Measurements from ENCODE around the gene ATP6V1D. TPM values are rescaled to one million over a fixed set of nuclear protein-coding genes. Genes with fewer than 3 reads are reported as not detected.
"Not testable (repeated sequence)": the region's sequence is repeated elsewhere in the genome, so short reads cannot be mapped to it uniquely, and the experiment has no call there.

The ATP6V1D gene
- 42.6 TPM for polyA plus RNA-seq (2012; ENCODE audit: missing spikeins)

GRCh38 chr14:67359775-67360469 lies at the start of gene ATP6V1D, which contains the start of gene EIF2S1:
Gene ATP6V1D, minus strand, starts transcription at chr14:67359804. Its CDS starts 106 bp downstream, at chr14:67359698.
Gene EIF2S1, plus strand, starts transcription at chr14:67360328. Its CDS starts 4,440 bp downstream, at chr14:67364768.
- DNase-seq (ENCODE audit: insufficient read length) (peak; percentile 81), FAIRE-seq (peak; percentile 99)
- peak; percentile 85 for TF ChIP-seq TAF1 (IDR thresholded peaks at IDR 0.05; ENCODE audit: borderline replicate concordance, low read depth, low read length)
- TF ChIP-seq POLR2A (IDR thresholded peaks at IDR 0.05; ENCODE audit: low read depth, low read length), result peak; percentile 93
- TF ChIP-seq POLR2AphosphoS5 (IDR thresholded peaks at IDR 0.05; ENCODE audit: low read depth, low read length), result peak; percentile 96

- not testable (repeated sequence) for DNase-seq (ENCODE audit: insufficient read length); FAIRE-seq
Measured at GRCh38 chr14:67408122-67408801, 48.7 kb upstream of the ATP6V1D start.

GRCh38 chr14:67405771-67406170 lies 46.2 kb upstream of the ATP6V1D start:
- FAIRE-seq, result no peak
- no peak for DNase-seq (ENCODE audit: insufficient read length)
- TF ChIP-seq POLR2AphosphoS5 (IDR thresholded peaks at IDR 0.05; ENCODE audit: low read depth, low read length), result no peak
- TF ChIP-seq TAF1 (IDR thresholded peaks at IDR 0.05; ENCODE audit: borderline replicate concordance, low read depth, low read length), result no peak
- TF ChIP-seq POLR2A (IDR thresholded peaks at IDR 0.05; ENCODE audit: low read depth, low read length), result no peak

GRCh38 chr14:67400434-67400833 lies 40.8 kb upstream of the ATP6V1D start:
- no peak for DNase-seq (ENCODE audit: insufficient read length)
- no peak for TF ChIP-seq TAF1 (IDR thresholded peaks at IDR 0.05; ENCODE audit: borderline replicate concordance, low read depth, low read length)
- TF ChIP-seq POLR2AphosphoS5 (IDR thresholded peaks at IDR 0.05; ENCODE audit: low read depth, low read length), result no peak
- TF ChIP-seq POLR2A (IDR thresholded peaks at IDR 0.05; ENCODE audit: low read depth, low read length), result no peak
- no peak for FAIRE-seq

GRCh38 chr14:67397536-67397935 lies 37.9 kb upstream of the ATP6V1D start:
- no peak for TF ChIP-seq POLR2A (IDR thresholded peaks at IDR 0.05; ENCODE audit: low read depth, low read length)
- TF ChIP-seq POLR2AphosphoS5 (IDR thresholded peaks at IDR 0.05; ENCODE audit: low read depth, low read length), result no peak
- no peak for TF ChIP-seq TAF1 (IDR thresholded peaks at IDR 0.05; ENCODE audit: borderline replicate concordance, low read depth, low read length)
- no peak for DNase-seq (ENCODE audit: insufficient read length)
- FAIRE-seq, result no peak

GRCh38 chr14:67396381-67396970 lies 36.9 kb upstream of the ATP6V1D start:
- no peak for DNase-seq (ENCODE audit: insufficient read length)
- no peak for FAIRE-seq
- TF ChIP-seq POLR2A (IDR thresholded peaks at IDR 0.05; ENCODE audit: low read depth, low read length) (no peak), TAF1 (IDR thresholded peaks at IDR 0.05; ENCODE audit: borderline replicate concordance, low read depth, low read length) (no peak), POLR2AphosphoS5 (IDR thresholded peaks at IDR 0.05; ENCODE audit: low read depth, low read length) (no peak)

- TF ChIP-seq TAF1 (IDR thresholded peaks at IDR 0.05; ENCODE audit: borderline replicate concordance, low read depth, low read length) (no peak), POLR2AphosphoS5 (IDR thresholded peaks at IDR 0.05; ENCODE audit: low read depth, low read length) (no peak), POLR2A (IDR thresholded peaks at IDR 0.05; ENCODE audit: low read depth, low read length) (no peak)
- no peak for FAIRE-seq
- no peak for DNase-seq (ENCODE audit: insufficient read length)
Measured at GRCh38 chr14:67395876-67396189, 36.2 kb upstream of the ATP6V1D start.

GRCh38 chr14:67395086-67395875 lies 35.7 kb upstream of the ATP6V1D start:
- TF ChIP-seq POLR2AphosphoS5 (IDR thresholded peaks at IDR 0.05; ENCODE audit: low read depth, low read length) (no peak), TAF1 (IDR thresholded peaks at IDR 0.05; ENCODE audit: borderline replicate concordance, low read depth, low read length) (no peak), POLR2A (IDR thresholded peaks at IDR 0.05; ENCODE audit: low read depth, low read length) (no peak)
- DNase-seq (ENCODE audit: insufficient read length) (no peak), FAIRE-seq (no peak)

GRCh38 chr14:67393689-67394088 lies 34.1 kb upstream of the ATP6V1D start:
- FAIRE-seq, result no peak
- no peak for DNase-seq (ENCODE audit: insufficient read length)
- no peak for TF ChIP-seq POLR2AphosphoS5 (IDR thresholded peaks at IDR 0.05; ENCODE audit: low read depth, low read length)
- no peak for TF ChIP-seq POLR2A (IDR thresholded peaks at IDR 0.05; ENCODE audit: low read depth, low read length)
- no peak for TF ChIP-seq TAF1 (IDR thresholded peaks at IDR 0.05; ENCODE audit: borderline replicate concordance, low read depth, low read length)

GRCh38 chr14:67392800-67393199 lies 33.2 kb upstream of the ATP6V1D start:
- FAIRE-seq (no peak), DNase-seq (ENCODE audit: insufficient read length) (no peak)
- no peak for TF ChIP-seq TAF1 (IDR thresholded peaks at IDR 0.05; ENCODE audit: borderline replicate concordance, low read depth, low read length)
- TF ChIP-seq POLR2A (IDR thresholded peaks at IDR 0.05; ENCODE audit: low read depth, low read length), result no peak
- no peak for TF ChIP-seq POLR2AphosphoS5 (IDR thresholded peaks at IDR 0.05; ENCODE audit: low read depth, low read length)

GRCh38 chr14:67392123-67392522 lies 32.5 kb upstream of the ATP6V1D start:
- FAIRE-seq, result no peak
- DNase-seq (ENCODE audit: insufficient read length), result no peak

More at GRCh38 chr14:67392123-67392522, 32.5 kb upstream of the ATP6V1D start:
- TF ChIP-seq POLR2AphosphoS5 (IDR thresholded peaks at IDR 0.05; ENCODE audit: low read depth, low read length) (no peak), POLR2A (IDR thresholded peaks at IDR 0.05; ENCODE audit: low read depth, low read length) (no peak), TAF1 (IDR thresholded peaks at IDR 0.05; ENCODE audit: borderline replicate concordance, low read depth, low read length) (no peak)
